Activated CD4-positive, alpha-beta memory T cell treated with anti-CD3 and anti-CD28 coated beads, Interleukin-2, amount 10 ng/mL, durations not matched to agents 7 days and 5 days (primary cell): ENCODE measurements around the gene ETFDH. TPM values are rescaled to one million over a fixed set of nuclear protein-coding genes. Genes with fewer than 3 reads are reported as not detected.
A peak's percentile ranks its signal among the peaks of the same experiment; 100 is the strongest.
"Not testable (repeated sequence)": the region's sequence is repeated elsewhere in the genome, so short reads cannot be mapped to it uniquely, and the experiment has no call there.

Experiments used
- CTCF ChIA-PET: fragments of 350-600 bp; sonication (Branson Sonifier 250); formaldehyde crosslinking; loops from one replicate; lab custom pipeline; 2021; ENCODE audit warnings: antibody characterized with exemption, inconsistent platforms; lab: Charles Lee
- POLR2A ChIA-PET: fragments of 350-600 bp; sonication (Branson Sonifier 250); formaldehyde crosslinking; loops from one replicate; lab custom pipeline; 2021; ENCODE audit warnings: antibody characterized with exemption; lab: Charles Lee
- DNase-seq: peaks from one replicate; pipeline ENCODE4 v3.0.0-alpha.2; 2020
- H3K27ac Mint-ChIP-seq: one replicate; pipeline ENCODE4 v1.8.0; 2021; ENCODE audit warnings: mild to moderate bottlenecking, mixed read lengths
- H3K27me3 Mint-ChIP-seq: one replicate; pipeline ENCODE4 v1.8.0; 2021; ENCODE audit warnings: mixed read lengths
- H3K36me3 Mint-ChIP-seq: one replicate; pipeline ENCODE4 v1.8.0; 2021; ENCODE audit warnings: low read depth, mixed read lengths
- H3K4me1 Mint-ChIP-seq: one replicate; pipeline ENCODE4 v1.8.0; 2021; ENCODE audit warnings: mixed read lengths
- H3K4me3 Mint-ChIP-seq: one replicate; pipeline ENCODE4 v1.8.0; 2021; ENCODE audit warnings: mild to moderate bottlenecking, mixed read lengths
- H3K9me3 Mint-ChIP-seq: one replicate; pipeline ENCODE4 v1.8.0; 2021; ENCODE audit warnings: mixed read lengths
- total RNA-seq, 2 experiments: library from RNA; stranded (reverse); gene quantifications; one replicate each; pipeline ENCODE4 v1.2.3, GENCODE V29; 2021

The ETFDH gene
- total RNA-seq, 2 experiments from 2014 or later, result 22.0 to 24.3 TPM

DNA sequence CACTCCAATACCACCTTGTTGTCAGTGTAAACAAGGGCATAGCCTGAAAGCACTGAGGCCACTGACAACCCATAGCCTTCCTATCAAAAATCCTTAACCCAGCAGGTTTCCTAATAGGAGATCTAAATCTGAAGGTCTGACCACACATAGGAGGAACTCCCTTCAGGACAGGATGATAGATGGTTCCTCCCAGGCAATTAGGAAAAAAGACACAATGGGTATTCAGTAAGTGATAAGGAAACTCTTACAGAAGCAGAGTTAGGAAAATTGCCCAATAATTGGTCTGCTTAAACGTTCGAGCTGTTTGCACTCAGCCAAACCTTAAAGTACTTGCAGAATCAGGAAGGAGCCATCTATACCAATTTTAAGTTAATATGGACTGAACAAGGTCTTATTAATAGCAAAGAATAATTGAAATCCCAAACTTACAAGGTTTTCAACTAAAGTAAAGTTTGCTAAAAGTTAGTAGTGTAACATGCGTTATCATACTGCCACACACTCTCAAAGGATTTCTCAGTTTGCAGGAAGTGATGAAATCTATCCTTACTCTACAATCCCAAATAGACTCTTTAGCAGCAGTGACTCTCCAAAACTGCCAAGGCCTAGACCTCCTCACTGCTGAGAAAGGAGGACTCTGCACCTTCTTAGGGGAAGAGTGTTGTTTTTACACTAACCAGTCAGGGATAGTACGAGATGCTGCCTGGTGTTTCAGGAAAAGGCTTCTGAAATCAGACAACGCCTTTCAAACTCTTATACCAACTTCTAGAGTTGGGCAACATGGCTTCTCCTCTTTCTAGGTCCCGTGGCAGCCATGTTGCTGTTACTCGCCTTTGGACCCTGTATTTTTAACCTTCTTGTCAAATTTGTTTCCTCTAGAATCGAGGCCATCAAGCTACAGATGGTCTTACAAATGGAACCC lies 8.1 kb upstream of the ETFDH start:
- DNase-seq, POLR2A ChIA-PET, CTCF ChIA-PET, H3K27me3 Mint-ChIP-seq, H3K27ac Mint-ChIP-seq, H3K4me3 Mint-ChIP-seq, H3K9me3 Mint-ChIP-seq, H3K4me1 Mint-ChIP-seq: not testable (repeated sequence)
- H3K36me3 Mint-ChIP-seq, result peaks cover 25% of the 10 kb centered on the region

DNA sequence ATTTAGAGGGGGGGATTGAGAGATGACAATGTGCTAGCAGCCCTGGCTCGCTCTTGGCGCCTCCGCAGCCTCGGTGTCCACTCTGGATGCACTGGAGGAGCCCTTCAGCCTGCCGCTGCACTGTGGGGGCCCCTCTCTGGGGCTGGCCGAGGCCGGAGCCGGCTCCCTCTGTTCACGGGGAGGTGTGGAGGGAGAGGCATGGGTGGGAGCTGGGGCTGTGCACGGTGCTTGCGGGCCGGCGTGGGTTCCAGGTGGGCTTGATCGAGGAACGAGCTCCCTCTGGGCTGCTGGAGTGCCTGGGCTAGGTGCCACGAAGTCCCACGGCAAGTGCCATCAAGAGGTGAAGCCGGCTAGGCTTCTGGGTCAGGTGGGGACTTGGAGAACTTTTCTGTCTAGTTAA lies 7.3 kb upstream of the ETFDH start:
- H3K27me3 Mint-ChIP-seq, result no peaks in the 10 kb centered on the region
- H3K4me3 Mint-ChIP-seq, result no peak overlapping the region
- ChIA-PET CTCF (no interaction called here), POLR2A (interaction anchor here (0.6 kb wide), 1 partner anchor 51 kb away, joined by 3 read pairs; no protein-coding TSS in a partner anchor)
- peaks cover 13% of the 10 kb centered on the region for H3K4me1 Mint-ChIP-seq
- H3K9me3 Mint-ChIP-seq, result no peaks in the 10 kb centered on the region
- no peak for DNase-seq
- no peak overlapping the region for H3K27ac Mint-ChIP-seq
- peaks cover 30% of the 10 kb centered on the region for H3K36me3 Mint-ChIP-seq

DNA sequence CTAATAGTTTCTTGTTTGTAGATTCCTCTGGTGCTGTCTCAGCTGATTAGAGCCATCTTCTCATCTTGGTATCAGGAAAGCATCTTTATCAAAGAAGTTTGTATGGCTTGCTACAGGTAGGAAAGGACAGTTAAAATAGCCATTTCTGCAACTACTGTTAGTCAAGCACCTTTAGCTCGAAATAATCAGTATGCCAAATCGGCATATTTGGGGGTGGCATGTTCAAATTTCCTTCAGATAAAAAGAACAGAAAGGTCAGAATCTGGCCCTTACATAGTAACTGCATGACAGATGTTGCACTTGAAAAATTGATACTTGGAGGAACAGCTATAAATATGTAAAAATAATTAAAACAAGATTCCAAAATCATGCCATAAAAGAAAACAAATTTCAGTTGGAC lies 5.2 kb upstream of the ETFDH start:
- CTCF ChIA-PET, result interaction anchor here (0.6 to 2.5 kb wide), 5 partner anchors 13 to 474 kb away, joined by 3 to 9 read pairs (median 3); partner anchors contain the start of gene PPID
- Mint-ChIP-seq H3K4me1 (peaks cover 23% of the 10 kb centered on the region), H3K27ac (no peak overlapping the region), H3K9me3 (no peaks in the 10 kb centered on the region), H3K27me3 (no peaks in the 10 kb centered on the region), H3K4me3 (no peak overlapping the region), H3K36me3 (peaks cover 34% of the 10 kb centered on the region)
- POLR2A ChIA-PET, result no interaction called here
- DNase-seq, result no peak

DNA sequence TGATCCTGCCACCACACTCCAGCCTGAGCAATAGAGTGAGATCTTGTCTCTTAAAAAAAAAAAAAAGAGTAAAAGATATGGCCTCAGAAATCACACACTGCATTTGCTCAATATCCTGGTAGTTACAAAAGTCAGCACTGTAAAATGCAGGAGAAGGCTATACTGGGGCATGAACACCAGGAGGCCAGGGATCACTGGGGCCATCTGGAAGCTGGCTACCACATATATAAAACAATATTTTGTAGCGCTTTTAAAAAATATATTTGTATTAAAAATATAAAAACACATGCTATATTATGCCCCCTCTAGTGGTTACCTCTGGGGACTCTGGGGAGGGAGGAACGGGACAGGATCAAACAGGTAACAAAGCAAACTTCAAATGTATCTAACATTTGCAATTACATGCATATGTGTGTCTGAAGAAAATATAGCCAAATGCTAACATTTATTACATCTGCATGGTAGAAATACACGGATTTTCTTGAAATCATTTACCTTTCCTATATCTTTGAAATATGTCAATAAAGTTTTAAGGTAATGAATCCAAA lies 4.4 kb upstream of the ETFDH start:
- Mint-ChIP-seq H3K36me3 (peaks cover 34% of the 10 kb centered on the region), H3K4me3 (no peak overlapping the region), H3K9me3 (no peaks in the 10 kb centered on the region), H3K27ac (no peak overlapping the region), H3K27me3 (no peaks in the 10 kb centered on the region), H3K4me1 (peaks cover 26% of the 10 kb centered on the region)
- DNase-seq, result peak; percentile 37
- CTCF ChIA-PET, result interaction anchor here (1.0 to 2.5 kb wide), 2 partner anchors 20 to 56 kb away, joined by 3 to 9 read pairs; partner anchors contain the start of gene PPID
- POLR2A ChIA-PET, result no interaction called here

DNA sequence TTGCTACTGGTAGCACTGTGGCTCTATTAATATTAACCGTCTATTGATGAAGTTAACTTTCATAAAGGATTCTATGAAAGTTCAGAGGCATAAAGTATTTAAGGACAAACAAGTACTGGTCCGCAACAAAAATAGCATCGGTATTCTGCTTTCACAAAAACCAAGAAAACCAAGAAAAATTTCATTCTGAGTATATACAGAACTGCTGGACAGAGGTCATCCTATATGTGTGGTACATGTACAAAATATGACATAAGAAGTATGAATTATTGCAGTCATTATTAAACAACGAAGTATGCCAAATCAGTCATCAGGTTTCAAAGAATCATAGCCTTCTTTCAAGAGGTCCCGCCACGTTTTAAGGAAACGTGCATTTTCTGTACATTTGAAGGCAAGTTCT lies 2.8 kb upstream of the ETFDH start:
- Mint-ChIP-seq H3K27me3 (no peaks in the 10 kb centered on the region), H3K4me1 (peaks cover 28% of the 10 kb centered on the region)
- DNase-seq, result no peak

DNA sequence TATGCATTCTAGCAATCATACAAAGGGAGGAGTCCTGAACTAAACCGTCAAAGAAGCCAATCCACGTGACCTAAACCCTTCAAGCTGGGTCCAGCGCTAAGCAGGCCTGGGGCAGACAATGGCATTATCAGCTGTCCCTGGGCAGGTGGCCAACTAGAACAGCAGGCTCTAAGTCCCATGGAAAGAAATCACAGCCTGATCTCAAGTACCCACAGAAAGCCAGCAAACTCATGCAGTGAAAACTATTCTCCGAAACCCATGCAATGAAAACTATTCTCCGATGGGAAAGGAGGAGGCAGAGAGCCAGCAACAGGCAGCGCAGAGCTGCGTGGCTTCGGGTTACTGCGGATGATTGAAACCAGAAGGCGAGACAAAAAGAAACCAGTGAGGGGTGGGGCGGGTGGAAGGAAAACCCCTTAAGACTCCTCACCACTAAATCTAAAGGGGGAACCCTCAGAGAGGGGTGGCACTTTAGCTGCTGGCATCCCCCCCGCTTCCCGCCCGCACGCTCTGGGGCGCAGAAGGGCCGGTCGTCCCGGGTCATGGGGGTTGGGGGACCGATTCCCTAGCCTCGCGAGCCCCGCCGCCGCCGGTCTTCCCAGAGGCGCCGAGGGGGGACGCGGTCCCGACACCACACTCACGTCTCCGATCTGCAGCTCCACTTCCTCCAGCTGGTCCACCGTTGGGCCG lies 976 bp upstream of the ETFDH start:
- Mint-ChIP-seq H3K36me3 (peaks cover 16% of the 10 kb centered on the region), H3K27ac (peak overlapping the region; percentile 90), H3K4me1 (peaks cover 30% of the 10 kb centered on the region), H3K9me3 (no peaks in the 10 kb centered on the region), H3K4me3 (peak overlapping the region; percentile 84), H3K27me3 (no peaks in the 10 kb centered on the region)
- peak; percentile 60 for DNase-seq
- ChIA-PET CTCF (interaction anchor here (0.7 to 2.2 kb wide), 6 partner anchors 42 to 532 kb away, joined by 3 to 7 read pairs (median 3); no protein-coding TSS in a partner anchor), POLR2A (interaction anchor here (0.6 to 2.3 kb wide), 9 partner anchors 15 to 433 kb away, joined by 3 to 13 read pairs (median 3); partner anchors contain the start of genes FNIP2 and PPID)

More for the DNA sequence above, 2.8 kb upstream of the ETFDH start:
- no peaks in the 10 kb centered on the region for H3K9me3 Mint-ChIP-seq
- H3K27ac Mint-ChIP-seq, result no peak overlapping the region
- ChIA-PET CTCF (interaction anchor here (1.1 kb wide), 1 partner anchor 183 kb away, joined by 3 read pairs; no protein-coding TSS in a partner anchor), POLR2A (no interaction called here)
- no peak overlapping the region for H3K4me3 Mint-ChIP-seq
- peaks cover 30% of the 10 kb centered on the region for H3K36me3 Mint-ChIP-seq

GRCh38 chr4:158671665-158671914 lies 506 bp upstream of the ETFDH start, which contains the start of gene C4orf46:
TSS of gene C4orf46 (minus strand) at chr4:158671887. CDS start at chr4:158671801, 86 bp downstream.
- DNase-seq, result no peak
- no peaks in the 10 kb centered on the region for H3K27me3 Mint-ChIP-seq
- no peaks in the 10 kb centered on the region for H3K9me3 Mint-ChIP-seq
- peaks cover 13% of the 10 kb centered on the region for H3K36me3 Mint-ChIP-seq
- peaks cover 30% of the 10 kb centered on the region for H3K4me1 Mint-ChIP-seq
- ChIA-PET POLR2A (interaction anchor here (0.8 to 2.3 kb wide), 8 partner anchors 39 to 433 kb away, joined by 3 to 13 read pairs (median 4); partner anchors contain the start of genes FNIP2 and PPID), CTCF (interaction anchor here (0.8 to 2.2 kb wide), 3 partner anchors 52 to 532 kb away, joined by 3 to 7 read pairs (median 3); no protein-coding TSS in a partner anchor)
- peak within 1 kb of the TSS; percentile 84 for H3K4me3 Mint-ChIP-seq
- peak within 1 kb of the TSS; percentile 90 for H3K27ac Mint-ChIP-seq

GRCh38 chr4:158673633-158674032 lies 1.5 kb downstream of the ETFDH start:
- ChIA-PET CTCF (interaction anchor here (1.3 kb wide), 1 partner anchor 7 kb away, joined by 3 read pairs; no protein-coding TSS in a partner anchor), POLR2A (no interaction called here)
- Mint-ChIP-seq H3K27me3 (no peaks in the 10 kb centered on the region), H3K36me3 (peaks cover 10% of the 10 kb centered on the region), H3K9me3 (no peaks in the 10 kb centered on the region), H3K27ac (no peak overlapping the region), H3K4me1 (peaks cover 28% of the 10 kb centered on the region), H3K4me3 (peak overlapping the region; percentile 21)
- no peak for DNase-seq

DNA sequence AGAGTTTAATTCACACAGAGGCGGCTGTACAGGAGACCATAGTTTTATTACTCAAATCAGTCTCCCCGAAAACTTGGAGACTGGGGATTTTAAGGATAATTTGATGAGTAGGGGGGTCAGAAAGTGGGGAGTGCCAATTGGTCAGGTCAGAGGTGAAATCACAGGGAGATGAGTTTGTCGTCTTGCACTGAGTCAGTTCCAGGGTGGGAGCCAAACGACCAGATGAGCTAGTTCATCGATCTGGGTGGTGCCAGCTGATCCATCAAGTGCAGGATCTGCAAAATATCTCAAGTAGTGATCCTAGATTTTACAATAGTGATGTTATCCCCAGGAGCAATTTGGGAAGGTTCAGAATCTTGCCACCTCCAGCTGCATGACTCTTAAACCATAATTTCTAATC lies 4.0 kb downstream of the ETFDH start:
- ChIA-PET CTCF (no interaction called here), POLR2A (no interaction called here)
- Mint-ChIP-seq H3K27me3 (no peaks in the 10 kb centered on the region), H3K9me3 (no peaks in the 10 kb centered on the region), H3K27ac (no peak overlapping the region), H3K4me1 (peaks cover 12% of the 10 kb centered on the region), H3K36me3 (peaks cover 5% of the 10 kb centered on the region), H3K4me3 (no peak overlapping the region)
- no peak for DNase-seq

- H3K27ac Mint-ChIP-seq, result no peak overlapping the region
- peaks cover 4% of the 10 kb centered on the region for H3K4me1 Mint-ChIP-seq
- CTCF ChIA-PET, result interaction anchor here (1.0 kb wide), 1 partner anchor 31 kb away, joined by 4 read pairs; no protein-coding TSS in a partner anchor
- peaks cover 7% of the 10 kb centered on the region for H3K36me3 Mint-ChIP-seq
- no peaks in the 10 kb centered on the region for H3K27me3 Mint-ChIP-seq
- H3K4me3 Mint-ChIP-seq, result no peak overlapping the region
- no peak for DNase-seq
- H3K9me3 Mint-ChIP-seq, result no peaks in the 10 kb centered on the region
- POLR2A ChIA-PET, result no interaction called here
Observed at GRCh38 chr4:158678767-158679166, 6.7 kb downstream of the ETFDH start.

GRCh38 chr4:158681629-158682028 lies 9.5 kb downstream of the ETFDH start:
- DNase-seq, result no peak
- POLR2A ChIA-PET, result no interaction called here
- H3K27ac Mint-ChIP-seq, result no peak overlapping the region

GRCh38 chr4:158682066-158682465 lies 10.0 kb downstream of the ETFDH start:
- Mint-ChIP-seq H3K27ac (no peak overlapping the region), H3K9me3 (no peaks in the 10 kb centered on the region), H3K36me3 (peaks cover 15% of the 10 kb centered on the region), H3K4me1 (no peaks in the 10 kb centered on the region), H3K4me3 (no peak overlapping the region), H3K27me3 (no peaks in the 10 kb centered on the region)
- ChIA-PET CTCF (no interaction called here), POLR2A (no interaction called here)
- DNase-seq, result no peak

More at GRCh38 chr4:158681629-158682028, 9.5 kb downstream of the ETFDH start:
- Mint-ChIP-seq H3K27me3 (no peaks in the 10 kb centered on the region), H3K9me3 (no peaks in the 10 kb centered on the region), H3K4me3 (no peak overlapping the region), H3K36me3 (peaks cover 13% of the 10 kb centered on the region), H3K4me1 (peaks cover 1% of the 10 kb centered on the region)
- CTCF ChIA-PET, result interaction anchor here (0.7 kb wide), 1 partner anchor 9 kb away, joined by 3 read pairs; no protein-coding TSS in a partner anchor
